NCI-H1105 treated with DMSO at 0.1 percent for 48 hours (cell line): ENCODE measurements around the gene DPYD.

Source experiments
- DNase-seq: peaks from one replicate; lab custom pipeline; 2025; lab: John Stamatoyannopoulos, UW

Gene DPYD

DNA sequence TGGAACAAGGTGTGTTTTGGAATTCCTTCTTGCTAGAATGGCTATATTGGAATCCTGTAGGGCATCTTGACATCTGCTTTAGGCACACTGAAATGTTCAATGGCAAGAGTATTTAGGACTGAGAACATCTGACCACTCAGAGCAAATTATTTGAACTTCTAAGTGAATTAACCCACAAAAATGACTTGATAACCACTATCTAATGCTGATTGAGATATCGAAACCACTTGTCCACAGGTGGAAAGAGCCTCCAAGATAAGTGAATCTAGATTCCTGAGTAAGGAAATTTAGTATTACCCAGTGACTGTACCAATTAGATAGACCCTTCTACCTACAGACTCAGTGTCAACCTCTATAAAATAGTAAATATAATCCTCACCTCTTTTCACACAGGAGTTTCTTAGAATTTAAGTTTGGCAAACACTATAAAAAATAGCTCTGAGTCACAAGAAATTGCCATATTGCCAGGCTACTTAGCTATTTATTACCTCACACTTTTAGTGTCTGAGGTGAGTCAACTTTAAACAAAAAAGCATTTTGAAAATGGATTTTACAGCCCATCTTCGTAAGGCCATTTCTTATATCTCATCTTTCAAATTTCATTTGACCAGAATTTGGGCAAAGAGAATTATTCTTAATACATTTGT, 777.5 kb downstream of the DPYD start:
- DNase-seq, result no peak

DNA sequence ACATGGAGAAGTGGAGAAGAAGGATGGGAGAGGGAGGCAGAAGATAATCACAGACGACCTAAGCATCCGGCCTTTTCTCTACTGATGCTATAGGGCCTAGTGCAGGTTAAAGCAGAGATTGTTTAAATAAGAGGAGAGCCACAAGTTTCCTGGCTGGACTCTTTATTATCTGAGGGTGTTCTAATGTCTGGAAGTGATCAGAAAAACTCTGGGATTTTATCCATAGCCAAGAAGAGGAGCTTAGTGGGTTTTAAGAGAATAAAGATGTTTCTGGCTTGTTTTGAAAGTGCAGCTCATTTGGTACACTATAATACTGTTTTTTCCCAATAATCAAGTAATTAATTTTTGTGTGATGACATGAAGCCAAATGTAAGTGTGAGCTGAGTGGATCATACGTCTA, 780.2 kb downstream of the DPYD start:
- DNase-seq, result no peak

DNA sequence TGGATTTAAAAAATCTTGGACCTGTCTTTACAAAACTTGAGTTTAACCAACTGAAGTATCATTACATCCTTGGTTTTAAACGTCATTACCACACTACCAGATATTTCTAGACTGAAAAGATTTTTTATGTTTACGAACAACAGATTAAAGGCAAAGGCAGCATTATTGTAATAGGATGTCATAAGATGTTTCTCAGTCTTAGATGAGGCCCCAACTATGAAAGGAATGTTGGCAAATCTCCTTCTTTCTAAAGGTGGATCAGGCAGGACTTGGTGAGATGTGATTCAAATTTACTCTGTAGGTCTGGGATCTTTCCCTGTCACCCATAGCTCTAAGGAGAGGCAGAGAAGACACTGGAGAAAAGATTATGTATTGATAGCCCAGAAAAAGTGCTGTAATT, 781.3 kb downstream of the DPYD start:
- DNase-seq, result no peak

DNA sequence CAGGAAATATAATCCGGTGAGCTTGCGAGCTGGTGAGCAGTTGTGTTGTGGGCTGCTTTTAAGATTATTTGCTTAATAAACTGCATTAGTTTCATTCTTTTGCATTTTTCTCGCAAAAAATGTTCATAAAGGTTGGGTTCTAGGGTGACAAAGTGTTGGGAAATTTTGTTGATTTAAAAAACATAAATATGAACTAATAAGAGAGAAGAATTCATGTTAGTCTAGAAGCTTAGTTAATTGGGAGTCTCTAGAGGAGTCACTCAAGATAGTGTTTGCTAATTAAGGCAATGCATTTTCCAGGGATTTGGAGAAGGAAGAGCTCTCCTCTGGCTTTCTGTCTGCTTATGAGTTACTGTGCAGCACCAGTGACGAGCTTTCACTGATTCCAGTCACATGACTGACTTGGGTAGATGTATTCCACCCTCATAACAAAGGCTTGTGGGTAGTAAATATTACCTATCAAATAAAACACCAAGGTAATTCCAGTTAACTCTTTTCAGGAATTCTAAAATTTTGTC, 782.3 kb downstream of the DPYD start:
- no peak for DNase-seq

DNA sequence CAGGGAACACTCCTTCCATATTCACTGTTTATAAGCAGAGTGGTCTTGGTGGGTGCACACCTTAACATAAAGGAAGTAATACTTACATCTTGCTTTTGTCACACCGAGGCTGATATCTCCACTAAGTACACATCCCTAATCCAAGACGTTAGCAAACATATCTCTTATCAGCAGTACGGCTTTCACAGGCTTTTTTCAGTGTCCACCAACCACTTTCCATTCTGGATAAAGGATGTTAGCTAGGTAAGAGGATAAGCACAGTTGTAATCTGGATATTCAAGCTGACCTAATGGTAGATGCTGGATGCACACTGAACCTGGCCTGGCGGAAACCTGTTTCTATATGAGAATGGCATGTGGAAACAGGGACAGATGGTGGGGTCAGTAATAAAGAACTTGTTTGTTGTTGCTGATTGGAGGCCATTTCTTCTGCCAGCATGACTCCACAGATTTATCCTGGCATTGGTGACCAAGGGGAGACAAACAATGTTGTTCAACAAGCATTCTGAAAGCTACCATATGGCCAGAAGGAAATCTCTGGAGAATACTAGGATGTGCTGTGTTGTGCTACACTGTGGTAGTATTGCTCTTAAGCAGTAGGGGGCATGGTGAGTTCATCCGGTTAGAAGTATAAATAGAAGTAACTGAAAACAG, 782.8 kb downstream of the DPYD start:
- peak; percentile 67 for DNase-seq

DNA sequence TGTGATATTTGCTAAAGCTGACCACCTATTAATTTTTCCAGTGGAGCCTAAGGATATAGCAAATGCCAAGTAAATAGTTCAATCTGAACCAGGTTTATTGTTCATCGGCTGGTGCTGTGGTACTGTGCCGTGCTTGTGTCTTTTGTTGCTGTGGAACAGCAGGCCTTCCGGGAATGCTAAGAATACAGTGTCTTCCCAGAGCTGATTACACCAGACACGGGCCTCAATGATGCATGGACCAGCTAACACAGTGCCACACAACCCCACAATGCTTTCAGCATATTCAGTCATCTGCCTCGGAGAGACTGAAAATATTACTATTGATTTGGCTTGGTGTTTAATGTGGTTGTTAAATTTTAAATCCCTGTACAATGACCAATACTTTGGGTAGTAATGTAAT, 783.8 kb downstream of the DPYD start:
- no peak for DNase-seq

DNA sequence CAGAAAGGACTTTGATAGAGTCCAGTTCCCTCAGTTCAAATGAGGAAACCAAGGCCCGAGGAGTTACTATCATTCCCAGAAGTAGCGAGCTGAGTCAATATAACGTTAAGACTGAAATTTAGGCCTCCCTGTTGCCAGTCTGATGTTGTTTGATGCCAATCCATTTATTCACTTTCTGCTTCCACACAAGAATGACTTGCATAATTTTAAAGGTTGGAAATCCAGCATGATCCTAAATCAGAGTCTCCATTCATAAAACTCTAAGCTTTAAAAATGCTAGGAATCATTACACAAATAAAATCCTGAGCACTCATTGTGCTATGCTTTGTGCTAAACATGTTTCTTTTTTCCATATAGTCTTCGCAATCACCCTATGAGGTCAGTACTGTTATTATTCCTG, 784.9 kb downstream of the DPYD start:
- DNase-seq, result no peak

DNA sequence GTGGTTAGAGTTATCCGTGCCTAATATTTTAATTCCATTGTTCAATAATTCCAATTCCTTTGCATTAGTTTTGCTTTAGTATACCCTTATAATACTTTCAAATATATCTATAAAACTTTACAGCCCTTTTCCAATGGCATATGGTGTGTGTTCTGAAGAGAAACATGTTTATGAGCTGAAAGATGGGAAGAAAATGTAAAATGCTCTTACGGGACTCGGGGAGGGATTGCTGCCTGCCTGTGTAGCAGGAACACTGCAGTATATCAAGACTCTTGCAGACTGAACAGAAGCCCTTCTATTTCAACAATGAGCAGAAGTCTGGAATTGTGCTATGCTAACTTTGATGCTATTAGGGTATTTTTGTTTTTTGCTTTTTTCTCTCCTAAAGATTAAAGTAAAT, 792.4 kb downstream of the DPYD start:
- DNase-seq, result no peak

DNA sequence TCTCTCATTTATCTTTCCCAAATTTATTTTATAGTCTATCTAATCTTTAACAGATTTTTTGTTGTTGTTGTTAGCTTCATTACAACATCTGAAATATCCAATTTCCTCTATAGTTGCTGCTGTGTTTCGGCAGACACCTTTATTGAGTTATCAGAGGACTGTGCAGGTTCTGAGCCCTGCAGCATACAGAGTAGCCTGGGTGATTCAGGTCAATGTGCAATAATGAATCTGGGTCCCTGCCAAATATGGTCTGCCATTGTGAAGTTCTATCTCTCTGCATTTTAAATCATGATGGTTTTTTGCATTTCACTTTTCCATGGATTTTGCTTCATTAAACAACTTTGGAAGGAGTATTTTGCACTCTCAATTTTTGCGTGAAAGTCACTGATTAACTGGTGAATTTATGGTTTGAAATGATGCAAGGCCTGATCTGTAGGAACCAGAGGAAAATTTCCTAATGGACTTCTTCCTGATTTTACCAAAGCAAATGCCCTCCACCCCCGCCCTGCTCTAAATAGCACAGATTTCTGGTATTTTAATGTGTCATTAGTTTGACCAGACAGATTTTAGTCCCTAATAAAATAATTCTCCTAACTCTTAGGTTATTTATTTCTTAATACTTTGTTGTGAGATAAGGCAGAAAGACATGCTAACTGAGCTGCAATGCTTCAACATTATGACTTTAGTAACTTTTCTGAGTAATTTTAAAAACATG, 797.0 kb downstream of the DPYD start:
- peak; percentile 29 for DNase-seq

DNA sequence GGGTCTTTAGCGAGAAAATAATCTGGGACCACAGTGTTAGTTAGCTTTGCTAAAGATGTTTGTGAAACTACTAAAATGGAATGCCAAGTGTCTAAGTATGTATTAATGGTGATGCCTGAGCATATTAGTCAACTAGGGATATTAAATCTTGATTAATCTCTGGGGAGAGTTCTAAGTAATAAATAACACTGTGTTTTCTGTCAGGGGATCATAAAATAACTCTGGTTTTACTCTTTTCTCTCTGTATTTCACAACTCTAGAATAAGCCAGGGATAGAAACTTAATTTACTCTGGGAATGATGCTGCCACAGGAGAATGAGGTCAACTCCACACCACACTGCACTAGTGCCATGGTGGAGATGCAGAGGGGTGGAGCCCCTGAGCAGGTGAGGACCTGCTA, 800.0 kb downstream of the DPYD start:
- no peak for DNase-seq

DNA sequence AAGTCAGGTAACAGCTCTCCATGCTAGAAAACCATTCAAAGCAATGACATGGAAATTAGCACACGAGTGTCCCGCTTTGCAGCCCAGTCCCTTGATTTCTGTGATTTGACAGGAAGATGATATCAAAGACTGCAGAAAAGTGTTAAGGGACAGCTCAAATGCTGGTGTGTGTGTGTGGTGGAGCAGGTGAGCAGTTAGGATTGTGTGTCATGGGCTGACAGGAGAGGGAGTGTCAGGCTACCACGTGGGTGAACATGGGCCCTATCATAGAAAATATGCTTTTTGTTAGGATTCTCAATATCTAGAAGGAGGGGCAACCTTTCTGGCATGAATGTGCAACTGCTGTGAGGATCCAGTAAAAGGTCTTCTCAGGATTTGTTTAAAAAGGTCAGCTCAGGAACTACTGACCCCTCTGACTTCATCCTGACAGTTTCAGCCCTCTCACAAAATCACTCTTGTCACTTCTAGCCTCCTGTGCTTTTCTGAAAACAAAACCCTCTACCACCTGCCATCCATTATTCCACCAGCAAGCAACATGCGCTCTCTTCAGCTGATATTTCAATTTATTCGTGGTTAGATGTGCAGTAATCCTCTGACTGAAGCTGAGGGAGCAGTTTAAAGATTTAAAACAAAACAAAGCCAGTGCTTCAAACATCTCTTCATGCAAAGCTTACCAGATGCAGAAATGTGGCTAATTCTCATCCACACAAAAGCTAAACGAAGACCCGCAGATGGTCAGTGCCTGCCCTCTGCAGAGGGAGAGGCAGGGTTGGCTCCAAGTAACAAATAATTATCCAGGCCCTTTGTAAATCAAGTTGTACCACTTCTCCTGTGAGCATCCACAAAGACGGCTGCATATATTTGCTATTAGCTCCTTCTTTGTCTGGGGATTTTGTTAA, 801.3 kb downstream of the DPYD start:
- no peak for DNase-seq

DNA sequence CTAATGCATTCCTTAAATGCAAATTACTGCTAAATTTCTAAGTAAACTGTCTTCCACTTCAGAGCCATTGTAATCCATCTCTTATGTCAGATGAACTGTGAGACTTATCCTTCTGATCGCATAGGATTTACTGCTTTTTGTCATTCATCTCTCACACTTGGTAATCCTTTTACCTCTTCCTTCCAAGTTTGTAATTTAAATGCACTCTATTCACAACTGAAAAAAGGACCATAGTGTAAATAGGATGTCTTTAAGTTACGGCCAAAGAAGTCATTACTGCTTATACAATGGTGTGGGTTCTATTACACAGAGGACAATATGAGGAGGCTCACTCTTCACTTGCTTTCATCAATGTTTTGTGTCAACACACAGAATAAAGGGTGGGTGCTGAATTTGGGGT, 806.0 kb downstream of the DPYD start:
- no peak for DNase-seq

DNA sequence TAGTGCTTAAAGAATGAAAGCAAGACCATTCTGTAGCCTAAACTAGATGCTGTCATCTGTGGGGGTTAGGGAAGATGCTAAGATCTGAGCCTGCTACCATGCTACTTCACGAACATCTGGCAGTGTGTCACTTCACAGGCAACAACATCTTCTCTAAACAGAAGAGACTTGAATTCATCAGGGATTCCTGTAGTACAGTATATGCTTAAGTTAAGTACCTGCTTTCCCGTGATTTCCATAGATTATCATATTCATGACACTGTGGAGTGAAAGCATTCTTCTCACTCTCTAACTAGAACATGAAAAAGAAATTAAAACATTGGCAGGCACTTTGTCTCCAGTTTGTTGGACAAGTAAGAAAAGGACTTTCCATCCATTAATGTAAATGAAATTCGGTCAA, 808.4 kb downstream of the DPYD start:
- no peak for DNase-seq

DNA sequence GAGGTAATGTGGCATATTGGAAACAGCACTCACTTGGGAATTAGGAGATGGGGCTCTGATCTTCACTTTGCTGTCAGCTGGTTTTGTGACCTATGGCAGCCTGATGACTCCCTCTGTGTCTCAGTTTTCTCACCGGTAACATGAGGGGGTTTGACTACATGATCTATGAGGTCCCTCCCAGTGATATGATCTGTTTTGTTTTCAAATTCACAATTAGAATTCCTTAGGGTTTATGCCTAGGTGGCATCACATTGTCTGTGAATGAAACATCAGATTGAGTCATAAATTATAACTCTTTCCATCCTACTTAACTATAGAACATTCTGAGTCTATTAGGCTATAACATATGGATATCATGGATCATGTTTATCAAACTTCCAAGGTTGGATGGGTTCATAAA, 812.7 kb downstream of the DPYD start:
- no peak for DNase-seq

DNA sequence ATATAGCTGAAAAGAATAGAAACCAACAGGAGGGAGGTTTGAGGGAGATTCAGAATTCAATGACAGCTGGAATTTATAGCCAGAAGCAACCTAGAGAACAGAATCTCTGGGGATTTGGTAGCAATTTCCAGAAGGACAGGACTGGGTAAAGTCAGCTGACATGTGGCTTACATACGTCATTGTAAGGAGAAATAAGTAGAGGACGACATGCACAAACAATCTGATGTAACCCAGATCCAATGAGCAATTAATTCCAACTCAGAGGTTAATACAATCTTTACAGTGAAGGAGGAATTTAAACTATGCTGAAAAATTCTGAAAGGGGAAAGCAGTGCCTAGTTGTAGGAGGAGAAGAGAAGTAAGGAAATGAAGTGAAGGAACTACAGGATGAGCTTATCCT, 815.3 kb downstream of the DPYD start:
- no peak for DNase-seq

DNA sequence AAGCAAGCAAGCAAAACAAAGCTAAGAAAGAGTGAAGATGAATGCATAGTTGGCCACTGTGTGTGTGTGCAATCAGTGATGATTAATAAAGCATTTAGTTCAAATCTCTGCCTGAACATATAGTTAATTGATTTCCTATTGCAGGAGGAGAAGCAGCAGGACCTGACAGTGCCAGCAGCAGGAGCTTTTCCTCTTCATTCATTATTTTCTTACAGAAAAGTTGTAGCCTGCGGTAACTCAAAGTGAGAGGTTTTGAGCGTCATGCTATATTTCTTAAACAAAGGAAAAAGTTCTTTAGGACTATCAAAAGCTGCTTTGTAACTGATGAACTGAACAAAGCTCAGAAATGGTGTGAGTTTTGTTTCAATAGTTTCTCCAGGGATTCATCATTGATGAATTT, 819.3 kb downstream of the DPYD start:
- no peak for DNase-seq

DNA sequence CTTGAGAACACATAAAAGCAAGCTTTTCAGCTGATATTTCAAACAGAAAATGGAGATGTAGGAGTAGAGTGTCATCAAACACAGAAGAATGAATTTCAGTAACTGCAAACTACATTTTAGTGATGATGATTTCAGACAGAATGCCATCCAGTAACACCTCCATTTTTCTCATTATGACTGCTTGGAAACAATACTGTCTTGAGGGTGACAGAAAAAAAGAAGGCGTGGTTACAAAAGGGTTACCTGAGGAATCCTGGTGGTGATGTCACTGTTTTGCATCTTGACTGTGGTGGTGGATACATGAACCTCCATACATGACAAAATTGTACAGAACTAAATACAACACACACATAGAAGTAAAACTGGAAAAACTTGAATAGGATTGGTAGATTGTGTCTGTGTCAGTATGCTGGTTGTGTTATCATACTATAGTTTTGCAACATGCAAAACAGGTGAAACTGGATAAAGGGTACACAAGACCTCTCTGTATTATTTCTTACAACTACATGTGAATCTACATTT, 823.4 kb downstream of the DPYD start:
- no peak for DNase-seq

DNA sequence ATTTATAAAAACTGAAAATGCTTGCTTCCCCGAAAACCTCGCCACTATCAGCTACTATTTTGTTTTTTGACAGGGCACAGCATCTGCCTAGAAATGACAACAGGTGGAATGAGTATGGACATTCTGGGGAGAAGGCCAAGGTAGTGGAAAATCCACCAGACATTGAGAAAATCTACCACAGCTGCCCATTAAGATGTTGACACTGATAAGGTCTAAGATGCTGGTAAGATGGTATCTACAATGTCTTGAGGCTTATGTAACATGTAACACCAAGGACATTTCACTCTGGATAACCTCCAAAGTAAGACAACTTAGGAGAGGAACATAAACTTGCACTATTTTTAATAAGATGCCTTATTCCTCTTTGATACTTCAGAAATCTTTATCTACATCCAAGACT, 825.1 kb downstream of the DPYD start:
- DNase-seq, result no peak

DNA sequence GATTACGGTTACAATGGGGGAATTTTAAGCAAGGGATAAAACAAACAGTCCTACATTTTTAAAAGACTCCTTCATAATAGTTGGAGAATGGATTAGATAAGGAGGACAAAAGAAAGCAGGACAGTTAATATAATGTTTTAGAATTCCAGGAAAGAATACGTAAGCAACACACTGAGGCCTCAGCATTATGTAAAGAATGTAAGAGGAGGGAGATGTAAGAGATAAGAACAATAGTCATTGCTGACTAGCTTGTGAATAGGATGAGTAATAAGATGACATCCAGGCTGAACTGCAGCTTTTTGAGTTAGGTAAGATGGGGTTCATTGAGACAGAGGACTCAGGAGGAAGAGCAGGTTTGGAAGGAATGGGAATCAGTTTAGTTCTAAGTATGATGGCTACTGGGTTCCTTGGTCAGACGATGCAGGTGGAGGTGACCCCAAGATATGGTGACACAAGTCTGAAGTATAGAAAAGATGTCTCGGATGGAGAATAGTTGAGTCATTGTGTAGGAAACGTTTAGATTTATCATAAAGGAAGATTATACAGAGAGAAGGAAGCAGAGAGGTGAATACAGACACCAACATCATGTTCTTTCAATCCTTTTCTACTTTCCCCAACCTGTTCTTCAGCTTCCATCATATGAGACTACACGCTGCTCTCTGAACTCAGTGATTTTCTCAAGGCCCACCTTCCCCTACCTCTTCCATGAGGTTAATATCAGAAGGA, 826.4 kb downstream of the DPYD start:
- no peak for DNase-seq

DNA sequence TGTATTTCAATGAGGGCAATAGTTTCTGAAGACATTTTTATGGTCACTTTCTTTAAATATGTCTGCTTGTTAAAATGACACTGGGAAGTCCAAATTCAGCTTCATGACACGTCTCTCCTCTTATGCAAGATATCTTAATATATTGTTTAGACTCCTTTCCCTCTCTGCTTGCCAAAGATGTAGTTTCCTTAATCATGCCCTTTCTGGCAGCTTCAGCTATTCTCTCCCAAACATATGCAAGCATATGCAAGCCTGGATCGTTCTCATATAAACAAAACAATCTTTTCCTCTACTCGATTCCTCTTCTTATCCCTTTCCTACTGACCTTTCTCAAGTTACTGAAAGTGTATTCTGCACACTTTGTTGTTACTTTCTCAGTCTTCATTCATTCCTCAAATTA, 827.1 kb downstream of the DPYD start:
- DNase-seq, result no peak

DNA sequence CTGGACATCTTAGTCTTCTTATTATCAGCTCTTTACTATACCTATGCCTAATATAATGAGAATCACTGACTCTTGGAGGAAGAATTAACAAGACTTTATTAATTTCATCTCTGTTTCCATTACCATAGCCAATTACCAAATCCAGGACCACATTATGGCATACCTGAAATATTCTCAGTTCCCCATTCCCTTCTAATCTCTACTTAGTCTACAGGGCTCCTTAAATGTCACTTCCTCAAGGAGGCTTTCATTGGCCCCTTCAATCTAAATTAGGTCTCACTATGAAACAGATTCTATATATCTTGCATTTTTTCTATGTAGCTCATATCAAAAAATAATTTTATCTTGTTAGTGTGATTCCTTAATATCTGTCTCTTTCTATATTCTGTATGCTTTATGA, 828.0 kb downstream of the DPYD start:
- DNase-seq, result no peak
